Mesenchymal stem cell (in vitro differentiated cells and primary cell): ENCODE results near the gene OOEP.

Source experiments
- DNase-seq: peaks from one replicate; pipeline ENCODE4 v3.0.0-alpha.2; 2013
- H2AFZ ChIP-seq: one replicate; pipeline ENCODE4 v1.6.1; 2013; ENCODE audit warnings: low read depth, mild to moderate bottlenecking, control low read depth, inconsistent platforms, low read length, moderate library complexity
- H2AK5ac ChIP-seq: 2 replicates; pipeline ENCODE4 v1.6.1; 2013; ENCODE audit warnings: low read length, moderate library complexity, mild to moderate bottlenecking, inconsistent platforms; ENCODE audit not compliant: severe bottlenecking
- H2BK120ac ChIP-seq: one replicate; pipeline ENCODE4 v1.6.1; 2013; ENCODE audit warnings: low read depth, mild to moderate bottlenecking, inconsistent platforms, low read length, moderate library complexity
- H2BK12ac ChIP-seq, 2 experiments: one replicate each; pipeline ENCODE4 v1.6.1; 2013; ENCODE audit warnings: inconsistent platforms in 2 of 2, low read length in 2 of 2, mild to moderate bottlenecking in 2 of 2, moderate library complexity in 2 of 2, control low read depth in 1 of 2
- H2BK15ac ChIP-seq: one replicate; pipeline ENCODE4 v1.6.1; 2013; ENCODE audit warnings: mild to moderate bottlenecking, low read depth, inconsistent platforms; ENCODE audit not compliant: poor library complexity, severe bottlenecking
- H2BK5ac ChIP-seq: 2 replicates; pipeline ENCODE4 v1.6.1; 2013; ENCODE audit warnings: low read depth, mild to moderate bottlenecking, low read length, control low read depth, inconsistent platforms; ENCODE audit not compliant: poor library complexity, severe bottlenecking
- H3K14ac ChIP-seq, 2 experiments: one replicate each; pipeline ENCODE4 v1.6.1; 2013; ENCODE audit warnings: inconsistent platforms in 2 of 2, low read length in 2 of 2, control low read depth in 1 of 2, mild to moderate bottlenecking in 1 of 2, moderate library complexity in 1 of 2
- H3K18ac ChIP-seq, 2 experiments: one replicate each; pipeline ENCODE4 v1.6.1; 2013; ENCODE audit warnings: inconsistent platforms in 2 of 2, low read length in 2 of 2, control low read depth in 1 of 2, low read depth in 1 of 2, mild to moderate bottlenecking in 1 of 2
- H3K23ac ChIP-seq, 2 experiments: one replicate each; pipeline ENCODE4 v1.6.1; 2013; ENCODE audit warnings: inconsistent platforms in 2 of 2, low read length in 2 of 2, mild to moderate bottlenecking in 2 of 2, moderate library complexity in 2 of 2, control low read depth in 1 of 2
- H3K27ac ChIP-seq: 2 replicates; pipeline ENCODE4 v1.5.1; 2013; ENCODE audit warnings: mild to moderate bottlenecking, moderate library complexity, low read length, control low read depth, inconsistent platforms; ENCODE audit not compliant: poor library complexity, severe bottlenecking
- H3K27me3 ChIP-seq, 2 experiments: 2 replicates each; pipeline versions ENCODE4 v1.6.1 to v1.7.0; 2013; ENCODE audit warnings: low read length in 2 of 2, mild to moderate bottlenecking in 2 of 2, moderate library complexity in 2 of 2, control low read depth in 1 of 2, inconsistent platforms in 1 of 2; ENCODE audit not compliant: control insufficient read depth in 1 of 2, insufficient read depth in 1 of 2
- H3K36me3 ChIP-seq, 2 experiments: 2 replicates each; pipeline versions ENCODE4 v1.6.1 to v1.7.0; 2013; ENCODE audit warnings: low read length in 2 of 2, control low read depth in 1 of 2, inconsistent platforms in 1 of 2, low read depth in 1 of 2, mild to moderate bottlenecking in 1 of 2; ENCODE audit not compliant: insufficient read depth in 2 of 2, control insufficient read depth in 1 of 2
- H3K4ac ChIP-seq, 2 experiments: one replicate each; pipeline ENCODE4 v1.6.1; 2013; ENCODE audit warnings: inconsistent platforms in 2 of 2, low read length in 2 of 2, mild to moderate bottlenecking in 2 of 2, moderate library complexity in 2 of 2, control low read depth in 1 of 2, low read depth in 1 of 2
- H3K4me1 ChIP-seq: 2 replicates; pipeline ENCODE4 v1.6.1; 2013; ENCODE audit warnings: low read depth, low read length, control low read depth; ENCODE audit not compliant: control insufficient read depth, insufficient read depth
- H3K4me2 ChIP-seq: 2 replicates; pipeline ENCODE4 v1.6.1; 2013; ENCODE audit warnings: low read length, mild to moderate bottlenecking, inconsistent platforms; ENCODE audit not compliant: poor library complexity, severe bottlenecking
- H3K4me3 ChIP-seq, 2 experiments: 2 replicates each; pipeline versions ENCODE4 v1.5.1 to v1.7.0; 2013; ENCODE audit warnings: low read length in 2 of 2, mild to moderate bottlenecking in 2 of 2, control low read depth in 1 of 2, low read depth in 1 of 2; ENCODE audit not compliant: insufficient read depth in 1 of 2
- H3K79me1 ChIP-seq: replicated peaks from 2 replicates; pipeline ENCODE4 v1.6.1; 2013; ENCODE audit warnings: mild to moderate bottlenecking, control low read depth, low read length, inconsistent platforms; ENCODE audit not compliant: poor library complexity, severe bottlenecking
- H3K9ac ChIP-seq: 2 replicates; pipeline ENCODE4 v1.7.0; 2013; ENCODE audit warnings: mild to moderate bottlenecking, low read length, moderate library complexity
- H3K9me3 ChIP-seq: 2 replicates; pipeline ENCODE4 v1.7.0; 2013; ENCODE audit warnings: mild to moderate bottlenecking, low read length; ENCODE audit not compliant: control insufficient read depth
- H4K8ac ChIP-seq: one replicate; pipeline ENCODE4 v1.6.1; 2013; ENCODE audit warnings: inconsistent platforms, mild to moderate bottlenecking, low read length, moderate library complexity
- H4K91ac ChIP-seq: one replicate; pipeline ENCODE4 v1.6.1; 2013; ENCODE audit warnings: mild to moderate bottlenecking, low read length, inconsistent platforms
- WGBS: methylation state at CpG from one replicate; pipeline ENCODE4 v1.1.7; 2013; ENCODE audit warnings: mixed read lengths; 5-methylcytosine and 5-hydroxymethylcytosine counted together

The OOEP gene

GRCh38 chr6:73341335-73341734, 28.4 kb downstream of the OOEP start:
- no peak for DNase-seq
- Histone ChIP-seq H2AK5ac (no peak overlapping the region), H3K18ac (no peak overlapping the region), H3K4me3 (no peak overlapping the region), H2BK12ac (no peak overlapping the region), H2AFZ (no peak overlapping the region), H2BK120ac (no peak overlapping the region), H4K91ac (no peak overlapping the region), H3K9ac (no peak overlapping the region), H3K4ac (no peak overlapping the region), H3K4me1 (no peaks in the 10 kb centered on the region), H3K4me2 (no peak overlapping the region), H3K27me3 (peaks cover 0 to 22% of the 10 kb centered on the region in 2 experiments), H4K8ac (no peak overlapping the region), H3K36me3 (no peaks in the 10 kb centered on the region), H3K23ac (no peak overlapping the region), H3K9me3 (no peaks in the 10 kb centered on the region), H2BK15ac (no peak overlapping the region), H2BK5ac (no peak overlapping the region), H3K79me1 (no peaks in the 10 kb centered on the region), H3K27ac (no peak overlapping the region), H3K14ac (no peak overlapping the region)
- WGBS, result 100% methylated on average over 1 of the region's 1 CpG

GRCh38 chr6:73340048-73340447, 29.6 kb downstream of the OOEP start:
- Histone ChIP-seq H4K8ac (no peak overlapping the region), H3K9ac (no peak overlapping the region), H3K4me2 (no peak overlapping the region), H3K23ac (no peak overlapping the region), H2BK5ac (no peak overlapping the region), H3K4ac (no peak overlapping the region), H3K27me3 (peaks cover 0 to 22% of the 10 kb centered on the region in 2 experiments), H3K18ac (no peak overlapping the region), H2BK12ac (no peak overlapping the region), H3K79me1 (no peaks in the 10 kb centered on the region), H4K91ac (no peak overlapping the region), H3K14ac (no peak overlapping the region), H3K4me3 (no peak overlapping the region), H2BK15ac (no peak overlapping the region), H3K4me1 (no peaks in the 10 kb centered on the region), H2AK5ac (no peak overlapping the region), H3K27ac (no peak overlapping the region), H3K9me3 (no peaks in the 10 kb centered on the region), H3K36me3 (no peaks in the 10 kb centered on the region), H2BK120ac (no peak overlapping the region), H2AFZ (no peak overlapping the region)
- 68% methylated on average over 2 of the region's 2 CpGs for WGBS
- no peak for DNase-seq

- H2BK15ac ChIP-seq, result no peak overlapping the region
- H3K27ac ChIP-seq, result no peak overlapping the region
- H3K23ac ChIP-seq, result no peak overlapping the region
- H3K4me1 ChIP-seq, result no peaks in the 10 kb centered on the region
- H3K14ac ChIP-seq, result no peak overlapping the region
- H2BK12ac ChIP-seq, result no peak overlapping the region
- H3K4me3 ChIP-seq, result no peak overlapping the region
- peaks cover 0 to 22% of the 10 kb centered on the region in 2 experiments for H3K27me3 ChIP-seq
- no peak overlapping the region for H4K91ac ChIP-seq
- H3K18ac ChIP-seq, result no peak overlapping the region
- H2AFZ ChIP-seq, result no peak overlapping the region
- H3K4me2 ChIP-seq, result no peak overlapping the region
- no peak overlapping the region for H2AK5ac ChIP-seq
- no peak for DNase-seq
- no peaks in the 10 kb centered on the region for H3K79me1 ChIP-seq
- no peak overlapping the region for H4K8ac ChIP-seq
- H3K36me3 ChIP-seq, result no peaks in the 10 kb centered on the region
- H3K9ac ChIP-seq, result no peak overlapping the region
- no peaks in the 10 kb centered on the region for H3K9me3 ChIP-seq
- no peak overlapping the region for H2BK5ac ChIP-seq
- H2BK120ac ChIP-seq, result no peak overlapping the region
- 57% methylated on average over 3 of the region's 3 CpGs for WGBS
- H3K4ac ChIP-seq, result no peak overlapping the region
These were observed 30.4 kb downstream of the OOEP start for GRCh38 chr6:73339340-73339739.

GRCh38 chr6:73329201-73329600, 40.5 kb downstream of the OOEP start:
- Histone ChIP-seq H3K27me3 (peaks cover 10 to 32% of the 10 kb centered on the region in 2 experiments), H3K14ac (no peak overlapping the region), H4K91ac (no peak overlapping the region), H3K9ac (peak overlapping the region; percentile 8), H2BK12ac (no peak overlapping the region), H3K79me1 (no peaks in the 10 kb centered on the region), H3K23ac (no peak overlapping the region), H3K36me3 (no peaks in the 10 kb centered on the region), H3K4me2 (no peak overlapping the region), H3K9me3 (no peaks in the 10 kb centered on the region), H4K8ac (no peak overlapping the region), H3K4me1 (peaks cover 2% of the 10 kb centered on the region), H3K18ac (no peak overlapping the region), H2BK5ac (no peak overlapping the region), H2AK5ac (no peak overlapping the region), H2AFZ (no peak overlapping the region), H3K4me3 (no peak overlapping the region), H3K27ac (no peak overlapping the region), H2BK15ac (no peak overlapping the region), H3K4ac (no peak overlapping the region), H2BK120ac (no peak overlapping the region)
- no peak for DNase-seq
- WGBS, result 75% methylated on average over 2 of the region's 3 CpGs
